OCI-LY7 (cell line): ENCODE data around the gene NTN4.

ENCODE experiments used
- CTCF ChIP-seq: fragments of 200-600 bp; sonication (generic); conservative IDR thresholded peaks from 2 replicates; pipeline ENCODE4 v1.5.1; 2014; ENCODE audit warnings: mild to moderate bottlenecking, antibody characterized with exemption, low read length, moderate library complexity, mixed read lengths
- EZH2phosphoT487 ChIP-seq: fragments of 200-600 bp; sonication (generic); IDR thresholded peaks from 2 replicates; pipeline ENCODE4 v1.6.1; 2018; ENCODE audit warnings: low read depth, borderline replicate concordance, mild to moderate bottlenecking, mixed run types, antibody characterized with exemption, low read length, moderate library complexity, mixed read lengths

GRCh38 chr12:95624589-95624988, 166.0 kb downstream of the NTN4 start:
- no peak for TF ChIP-seq CTCF
- no peak for TF ChIP-seq EZH2phosphoT487
